Astrocyte (in vitro differentiated cells and primary cell): ENCODE data around the gene DLG1. TPM values are rescaled to one million over a fixed set of nuclear protein-coding genes. Genes with fewer than 3 reads are reported as not detected.

Experiments
- DNase-seq: peaks from one replicate; pipeline ENCODE4 v3.0.0-alpha.2; 2010; ENCODE audit warnings: low read depth
- FAIRE-seq: peaks from 2 replicates; lab custom pipeline; 2011; peaks lifted over from hg19 to GRCh38; lab: Jason Lieb, UNC
- H2AFZ ChIP-seq: 2 replicates; pipeline ENCODE4 v1.6.0; 2012; ENCODE audit warnings: low read depth, low read length, inconsistent platforms
- H3K27ac ChIP-seq: 2 replicates; pipeline ENCODE4 v1.5.1; 2011; ENCODE audit warnings: low read depth, low read length, inconsistent platforms
- H3K27me3 ChIP-seq: 2 replicates; pipeline ENCODE4 v1.6.0; 2011; ENCODE audit warnings: low read length, inconsistent platforms; ENCODE audit not compliant: insufficient read depth
- H3K36me3 ChIP-seq: 2 replicates; pipeline ENCODE4 v1.5.1; 2011; ENCODE audit warnings: low read length, inconsistent platforms; ENCODE audit not compliant: insufficient read depth
- H3K4me1 ChIP-seq: 2 replicates; pipeline ENCODE4 v1.5.1; 2011; ENCODE audit warnings: low read length, inconsistent platforms; ENCODE audit not compliant: insufficient read depth
- H3K4me2 ChIP-seq: 2 replicates; pipeline ENCODE4 v1.6.0; 2012; ENCODE audit warnings: low read length, inconsistent platforms
- H3K4me3 ChIP-seq: 2 replicates; pipeline ENCODE4 v1.5.1; 2011; ENCODE audit warnings: low read depth, mild to moderate bottlenecking, low read length, inconsistent platforms; ENCODE audit not compliant: insufficient read depth
- H3K79me2 ChIP-seq: 2 replicates; pipeline ENCODE4 v1.6.0; 2012; ENCODE audit warnings: mild to moderate bottlenecking, low read length, inconsistent platforms; ENCODE audit not compliant: insufficient read depth
- H3K9ac ChIP-seq: 2 replicates; pipeline ENCODE4 v1.6.0; 2012; ENCODE audit warnings: mild to moderate bottlenecking, low read length, inconsistent platforms
- H3K9me3 ChIP-seq: 2 replicates; pipeline ENCODE4 v1.5.1; 2012; ENCODE audit warnings: low read depth, mild to moderate bottlenecking, low read length, inconsistent platforms; ENCODE audit not compliant: insufficient read depth
- H4K20me1 ChIP-seq: 2 replicates; pipeline ENCODE4 v1.6.0; 2012; ENCODE audit warnings: low read length, inconsistent platforms; ENCODE audit not compliant: insufficient read depth
- H3K27ac Mint-ChIP-seq: one replicate; pipeline ENCODE4 v1.8.0; 2021; ENCODE audit warnings: mild to moderate bottlenecking, mixed read lengths; ENCODE audit not compliant: unreplicated experiment
- H3K27me3 Mint-ChIP-seq: one replicate; pipeline ENCODE4 v1.8.0; 2021; ENCODE audit warnings: low read depth, mixed read lengths; ENCODE audit not compliant: unreplicated experiment
- H3K36me3 Mint-ChIP-seq: one replicate; pipeline ENCODE4 v1.8.0; 2021; ENCODE audit warnings: low read depth, mixed read lengths; ENCODE audit not compliant: unreplicated experiment
- H3K4me1 Mint-ChIP-seq: one replicate; pipeline ENCODE4 v1.8.0; 2021; ENCODE audit warnings: low read depth, mixed read lengths; ENCODE audit not compliant: unreplicated experiment
- H3K4me3 Mint-ChIP-seq: one replicate; pipeline ENCODE4 v1.8.0; 2021; ENCODE audit warnings: mild to moderate bottlenecking, moderate library complexity, mixed read lengths; ENCODE audit not compliant: unreplicated experiment
- H3K9me3 Mint-ChIP-seq: one replicate; pipeline ENCODE4 v1.8.0; 2021; ENCODE audit warnings: mild to moderate bottlenecking, mixed read lengths; ENCODE audit not compliant: unreplicated experiment
- CTCF ChIP-seq: IDR thresholded peaks from 2 replicates; pipeline ENCODE4 v1.5.1; 2011; ENCODE audit warnings: low read depth, mild to moderate bottlenecking, inconsistent platforms, low read length, moderate library complexity; ENCODE audit not compliant: insufficient read depth
- EZH2 ChIP-seq: IDR thresholded peaks from 2 replicates; pipeline ENCODE4 v1.6.1; 2012; ENCODE audit warnings: mild to moderate bottlenecking, low read length, inconsistent platforms; ENCODE audit not compliant: insufficient read depth
- total RNA-seq: library from RNA; stranded (reverse); gene quantifications from 2 replicates; pipeline ENCODE4 v1.2.1, GENCODE V29; 2021

Gene DLG1
- total RNA-seq, 1 donor from 2014 or later: 210 TPM

GRCh38 chr3:197165890-197166289 lies 132.5 kb downstream of the DLG1 start:
- no peak overlapping the region for H3K4me3 Mint-ChIP-seq
- no peak overlapping the region for H2AFZ ChIP-seq
- TF ChIP-seq CTCF: no peak
- TF ChIP-seq EZH2: no peak
- no peaks in the 10 kb centered on the region for H3K9me3 ChIP-seq
- H3K27ac Mint-ChIP-seq: no peak overlapping the region
- no peaks in the 10 kb centered on the region for H3K27me3 ChIP-seq
- H3K4me2 ChIP-seq: no peak overlapping the region
- peaks cover 98% of the 10 kb centered on the region for H3K79me2 ChIP-seq
- FAIRE-seq (no peak), DNase-seq (no peak)
- H3K4me1 Mint-ChIP-seq: peaks cover 12% of the 10 kb centered on the region
- H3K27ac ChIP-seq: no peak overlapping the region
- H3K36me3 ChIP-seq: peaks cover 15% of the 10 kb centered on the region
- H3K4me3 ChIP-seq: no peak overlapping the region
- no peaks in the 10 kb centered on the region for H3K9me3 Mint-ChIP-seq
- no peaks in the 10 kb centered on the region for H3K4me1 ChIP-seq
- no peaks in the 10 kb centered on the region for H3K27me3 Mint-ChIP-seq
- H3K9ac ChIP-seq: no peak overlapping the region
- H4K20me1 ChIP-seq: peaks cover 79% of the 10 kb centered on the region
- H3K36me3 Mint-ChIP-seq: peaks cover 10% of the 10 kb centered on the region

GRCh38 chr3:197155046-197155445 lies 143.4 kb downstream of the DLG1 start:
- H3K4me3 Mint-ChIP-seq: no peak overlapping the region
- peaks cover 97% of the 10 kb centered on the region for H3K79me2 ChIP-seq

More at GRCh38 chr3:197155046-197155445, 143.4 kb downstream of the DLG1 start:
- H3K9me3 Mint-ChIP-seq: peaks cover 11% of the 10 kb centered on the region
- peaks cover 39% of the 10 kb centered on the region for H3K36me3 Mint-ChIP-seq
- Histone ChIP-seq H4K20me1 (peaks cover 86% of the 10 kb centered on the region), H2AFZ (no peak overlapping the region), H3K36me3 (peaks cover 12% of the 10 kb centered on the region), H3K4me3 (no peak overlapping the region), H3K9ac (no peak overlapping the region), H3K4me1 (no peaks in the 10 kb centered on the region), H3K4me2 (no peak overlapping the region), H3K9me3 (no peaks in the 10 kb centered on the region), H3K27me3 (no peaks in the 10 kb centered on the region), H3K27ac (no peak overlapping the region)
- peaks cover 7% of the 10 kb centered on the region for H3K4me1 Mint-ChIP-seq
- no peak for FAIRE-seq
- H3K27me3 Mint-ChIP-seq: no peaks in the 10 kb centered on the region
- DNase-seq: no peak
- no peak for TF ChIP-seq EZH2
- TF ChIP-seq CTCF: no peak
- H3K27ac Mint-ChIP-seq: no peak overlapping the region
